HFFc6 (cell line): ENCODE data around the gene KIF1B. TPM values are rescaled to one million over a fixed set of nuclear protein-coding genes. Genes with fewer than 3 reads are reported as not detected.

Source experiments
- DNase-seq: peaks from one replicate; pipeline ENCODE4 v3.0.0-alpha.2; 2018
- H3K27ac Mint-ChIP-seq: 2 replicates; pipeline ENCODE4 v1.8.0; 2020; ENCODE audit warnings: mild to moderate bottlenecking, mixed read lengths
- H3K27me3 Mint-ChIP-seq: 2 replicates; pipeline ENCODE4 v1.8.0; 2021; ENCODE audit warnings: mild to moderate bottlenecking, moderate library complexity, mixed read lengths; ENCODE audit not compliant: insufficient read depth
- H3K36me3 Mint-ChIP-seq: 2 replicates; pipeline ENCODE4 v1.8.0; 2021; ENCODE audit warnings: low read depth, mixed read lengths
- H3K4me1 Mint-ChIP-seq: 2 replicates; pipeline ENCODE4 v1.8.0; 2020; ENCODE audit warnings: low read depth, mixed read lengths
- H3K4me3 Mint-ChIP-seq: 2 replicates; pipeline ENCODE4 v1.8.0; 2020; ENCODE audit warnings: mild to moderate bottlenecking, moderate library complexity, mixed read lengths
- H3K9me3 Mint-ChIP-seq: 2 replicates; pipeline ENCODE4 v1.8.0; 2020; ENCODE audit warnings: mild to moderate bottlenecking, mixed read lengths
- total RNA-seq, 6 experiments: library from RNA; stranded (reverse); fragmentation: NEBNext Ultra II Directional; extraction: Animal tissue kit (Norgen Biotek cat#: 25700); gene quantifications; 2 replicates in 1 of 6; 3 replicates in 5 of 6; pipeline ENCODE4 v1.2.3, GENCODE V29; 2021
- TF ChIP-seq, protein P1 (sequence below): fragments of 200-600 bp; sonication (generic); IDR thresholded peaks from 2 replicates; pipeline ENCODE4 v1.5.0; 2021; ENCODE audit warnings: antibody characterized with exemption, mild to moderate bottlenecking

KIF1B gene
- total RNA-seq, 6 experiments from 2014 or later, result 35.2 to 41.6 (median 39.3) TPM

DNA sequence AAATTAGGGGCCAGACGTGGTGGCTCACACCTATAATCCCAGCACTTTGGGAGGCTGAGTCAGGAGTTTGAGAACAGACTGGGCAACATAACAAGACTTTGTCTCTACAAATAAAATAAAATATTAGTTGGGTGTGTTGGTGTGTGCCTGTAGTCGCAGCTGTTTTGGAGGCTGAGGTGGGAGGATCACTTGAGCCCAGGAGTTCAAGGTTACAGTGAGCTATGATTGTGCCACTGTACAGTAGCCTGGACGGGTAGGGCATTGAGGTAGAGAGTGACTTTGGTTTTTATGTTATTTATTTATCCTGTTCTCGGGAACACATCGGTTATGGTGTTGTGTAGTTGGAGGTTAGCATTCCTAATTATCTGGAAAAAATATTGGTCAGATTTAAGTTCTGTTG, 19.5 kb downstream of the KIF1B start:
- no peaks in the 10 kb centered on the region for H3K36me3 Mint-ChIP-seq
- peaks cover 54% of the 10 kb centered on the region for H3K4me1 Mint-ChIP-seq
- no peaks in the 10 kb centered on the region for H3K9me3 Mint-ChIP-seq
- TF ChIP-seq, protein P1, sequence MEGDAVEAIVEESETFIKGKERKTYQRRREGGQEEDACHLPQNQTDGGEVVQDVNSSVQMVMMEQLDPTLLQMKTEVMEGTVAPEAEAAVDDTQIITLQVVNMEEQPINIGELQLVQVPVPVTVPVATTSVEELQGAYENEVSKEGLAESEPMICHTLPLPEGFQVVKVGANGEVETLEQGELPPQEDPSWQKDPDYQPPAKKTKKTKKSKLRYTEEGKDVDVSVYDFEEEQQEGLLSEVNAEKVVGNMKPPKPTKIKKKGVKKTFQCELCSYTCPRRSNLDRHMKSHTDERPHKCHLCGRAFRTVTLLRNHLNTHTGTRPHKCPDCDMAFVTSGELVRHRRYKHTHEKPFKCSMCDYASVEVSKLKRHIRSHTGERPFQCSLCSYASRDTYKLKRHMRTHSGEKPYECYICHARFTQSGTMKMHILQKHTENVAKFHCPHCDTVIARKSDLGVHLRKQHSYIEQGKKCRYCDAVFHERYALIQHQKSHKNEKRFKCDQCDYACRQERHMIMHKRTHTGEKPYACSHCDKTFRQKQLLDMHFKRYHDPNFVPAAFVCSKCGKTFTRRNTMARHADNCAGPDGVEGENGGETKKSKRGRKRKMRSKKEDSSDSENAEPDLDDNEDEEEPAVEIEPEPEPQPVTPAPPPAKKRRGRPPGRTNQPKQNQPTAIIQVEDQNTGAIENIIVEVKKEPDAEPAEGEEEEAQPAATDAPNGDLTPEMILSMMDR, result no peak
- no peaks in the 10 kb centered on the region; the same call in 1 of the 2 replicates for H3K27me3 Mint-ChIP-seq
- no peak for DNase-seq
- peak overlapping the region; percentile 80 for H3K27ac Mint-ChIP-seq
- no peak overlapping the region; the same call in 1 of the 2 replicates for H3K4me3 Mint-ChIP-seq

DNA sequence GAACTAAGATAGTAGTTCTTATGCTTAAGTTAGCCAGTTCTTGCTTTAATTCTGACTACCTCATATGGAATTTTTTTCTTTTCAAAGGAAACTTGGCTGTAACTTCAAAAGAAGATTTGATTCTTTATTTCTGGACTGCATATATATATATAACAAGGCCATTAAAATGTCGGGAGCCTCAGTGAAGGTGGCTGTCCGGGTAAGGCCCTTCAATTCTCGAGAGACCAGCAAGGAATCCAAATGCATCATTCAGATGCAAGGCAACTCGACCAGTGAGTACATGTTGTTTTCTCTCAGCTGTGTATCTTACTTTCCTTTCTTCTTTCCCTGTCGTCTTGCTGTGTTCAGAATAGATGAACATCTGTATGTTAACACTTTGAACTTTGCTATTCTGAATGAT, 21.8 kb downstream of the KIF1B start:
- Mint-ChIP-seq H3K4me3 (no peak overlapping the region), H3K27me3 (no peaks in the 10 kb centered on the region; the same call in none of the 2 replicates), H3K9me3 (no peaks in the 10 kb centered on the region), H3K4me1 (peaks cover 48% of the 10 kb centered on the region), H3K36me3 (no peaks in the 10 kb centered on the region; the same call in 1 of the 2 replicates), H3K27ac (no peak overlapping the region)
- no peak for DNase-seq
- TF ChIP-seq, protein P1, result no peak

DNA sequence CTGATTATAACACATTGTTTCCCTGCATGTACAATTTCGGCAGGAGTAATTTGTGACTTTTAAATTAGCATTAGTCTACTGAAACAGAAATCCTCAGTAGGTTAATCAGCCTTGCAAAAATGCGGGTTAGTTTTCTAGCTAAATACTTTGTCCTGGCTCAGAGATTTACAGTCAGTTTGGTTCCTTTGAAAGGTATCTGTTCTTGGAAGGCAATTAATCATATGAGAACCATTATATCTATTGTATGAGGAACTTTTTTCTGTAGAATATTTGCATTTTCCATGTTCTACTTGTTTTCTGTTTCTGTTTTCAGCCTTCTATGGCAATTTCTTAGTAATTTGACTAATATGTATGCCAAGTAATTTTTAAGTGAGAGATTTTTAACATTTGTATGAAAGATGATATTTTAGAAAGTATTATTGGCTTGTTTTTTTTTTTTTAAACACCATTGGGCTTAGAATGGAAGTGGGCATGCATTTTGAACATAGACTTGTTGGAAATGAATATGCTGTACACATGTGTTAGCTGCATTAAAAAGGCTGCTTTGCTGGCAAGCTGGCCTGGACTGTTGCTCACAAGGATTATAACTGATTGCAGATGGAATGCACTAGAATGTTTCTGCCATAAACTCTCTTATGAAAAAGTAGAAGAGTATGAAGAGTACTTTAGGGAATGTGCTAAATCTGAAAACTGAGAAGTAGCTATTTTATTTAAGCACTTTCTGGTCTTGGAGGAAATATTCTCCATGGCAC, 26.2 kb downstream of the KIF1B start:
- peak; percentile 34 for DNase-seq
- TF ChIP-seq, protein P1, result no peak
- Mint-ChIP-seq H3K4me1 (peaks cover 25% of the 10 kb centered on the region), H3K27ac (peak overlapping the region; percentile 65), H3K27me3 (no peaks in the 10 kb centered on the region; the same call in 1 of the 2 replicates), H3K9me3 (no peaks in the 10 kb centered on the region), H3K4me3 (no peak overlapping the region), H3K36me3 (peaks cover 2% of the 10 kb centered on the region; the same call in 1 of the 2 replicates)

DNA sequence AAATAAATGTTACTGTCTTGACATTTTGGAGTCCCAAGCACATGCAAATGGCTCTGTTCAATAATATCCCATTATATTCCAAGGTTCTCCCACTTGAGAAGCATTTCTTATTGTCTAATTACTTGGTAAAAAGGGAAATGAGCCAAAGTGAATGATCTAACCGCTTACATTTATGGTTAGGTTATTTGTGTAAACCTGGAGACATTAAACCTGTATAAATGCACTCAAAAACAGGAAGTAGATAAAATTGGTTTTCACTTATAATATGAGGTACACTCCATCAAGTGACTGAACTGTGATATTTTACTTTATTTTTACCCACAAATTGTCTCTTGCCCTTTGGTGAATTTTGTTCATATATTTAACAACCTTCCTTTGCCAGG, 26.8 kb downstream of the KIF1B start:
- TF ChIP-seq, protein P1, result no peak
- DNase-seq, result no peak
- peaks cover 6% of the 10 kb centered on the region; the same call in 1 of the 2 replicates for H3K36me3 Mint-ChIP-seq
- no peaks in the 10 kb centered on the region for H3K9me3 Mint-ChIP-seq
- H3K27me3 Mint-ChIP-seq, result no peaks in the 10 kb centered on the region; the same call in 1 of the 2 replicates
- H3K27ac Mint-ChIP-seq, result peak overlapping the region; percentile 65
- H3K4me1 Mint-ChIP-seq, result peaks cover 19% of the 10 kb centered on the region
- H3K4me3 Mint-ChIP-seq, result no peak overlapping the region

DNA sequence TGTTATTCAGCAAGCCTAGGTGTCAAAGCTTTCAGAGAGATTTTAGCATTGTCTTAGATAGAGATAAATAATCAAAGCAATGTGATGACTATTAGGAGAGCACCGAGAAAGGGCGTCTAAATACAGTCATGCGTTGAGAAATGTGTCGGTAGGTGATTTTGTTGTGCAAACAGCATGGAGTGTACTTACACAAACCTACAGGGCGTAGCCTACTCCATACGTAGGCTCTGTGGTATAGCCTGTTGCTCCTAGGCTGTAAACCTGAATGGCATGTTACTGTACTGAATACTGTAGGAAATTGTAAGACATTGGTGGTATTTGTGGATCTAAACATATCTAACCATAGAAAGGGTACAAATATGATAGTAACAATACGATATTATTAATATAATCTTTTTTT, 31.8 kb downstream of the KIF1B start:
- H3K27ac Mint-ChIP-seq, result no peak overlapping the region
- peaks cover 7% of the 10 kb centered on the region for H3K4me1 Mint-ChIP-seq
- no peaks in the 10 kb centered on the region; the same call in 1 of the 2 replicates for H3K27me3 Mint-ChIP-seq
- no peak for DNase-seq
- no peaks in the 10 kb centered on the region for H3K9me3 Mint-ChIP-seq
- peaks cover 24% of the 10 kb centered on the region; the same call in 1 of the 2 replicates for H3K36me3 Mint-ChIP-seq
- TF ChIP-seq, protein P1, result no peak
- no peak overlapping the region for H3K4me3 Mint-ChIP-seq
